ENCODE results near the gene IFNLR1. TPM values are rescaled to one million over a fixed set of nuclear protein-coding genes. Genes with fewer than 3 reads are reported as not detected.
A peak's percentile ranks its signal among the peaks of the same experiment; 100 is the strongest.

IFNLR1 gene
- total and polyA plus RNA-seq, 2 donors (not counting 3 experiments of a cell fraction or from before 2014, with no cell fraction given), result 0.01 TPM; not detected in 1

DNA sequence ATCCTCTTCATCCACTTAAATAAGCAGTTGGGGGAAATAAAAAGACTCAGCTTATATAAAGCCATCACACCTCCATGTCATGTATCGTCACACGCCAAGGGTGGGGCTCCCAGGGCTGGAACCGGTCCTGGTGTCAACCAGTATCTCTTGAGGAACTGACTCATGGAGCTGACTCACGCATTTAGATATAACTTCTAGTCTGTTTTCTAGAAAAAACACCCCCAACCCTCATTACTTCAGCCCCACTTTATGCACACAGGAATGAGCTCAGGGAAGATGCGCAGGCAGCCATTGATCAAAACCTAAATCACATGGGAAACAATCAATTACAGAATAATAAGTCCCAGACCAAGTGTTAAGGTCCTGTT, 37.2 kb downstream of the IFNLR1 start:
- no peak for TF ChIP-seq POLR2AphosphoS5 (IDR thresholded peaks at IDR 0.05; ENCODE audit: insufficient read depth, low read depth, low read length)
- no peak for TF ChIP-seq MYC (IDR thresholded peaks at IDR 0.05; ENCODE audit: low read depth, low read length)
- TF ChIP-seq POLR2A (IDR thresholded peaks at IDR 0.05; ENCODE audit: low read depth, low read length), result no peak
- peak; percentile 86 for TF ChIP-seq FOS (IDR thresholded peaks at IDR 0.05; ENCODE audit: borderline replicate concordance, insufficient read depth, low read length)
- peak; percentile 38 for TF ChIP-seq GATA2 (IDR thresholded peaks at IDR 0.05; ENCODE audit: insufficient read depth, insufficient read length, low read depth, low read length)
- TF ChIP-seq, protein P1, sequence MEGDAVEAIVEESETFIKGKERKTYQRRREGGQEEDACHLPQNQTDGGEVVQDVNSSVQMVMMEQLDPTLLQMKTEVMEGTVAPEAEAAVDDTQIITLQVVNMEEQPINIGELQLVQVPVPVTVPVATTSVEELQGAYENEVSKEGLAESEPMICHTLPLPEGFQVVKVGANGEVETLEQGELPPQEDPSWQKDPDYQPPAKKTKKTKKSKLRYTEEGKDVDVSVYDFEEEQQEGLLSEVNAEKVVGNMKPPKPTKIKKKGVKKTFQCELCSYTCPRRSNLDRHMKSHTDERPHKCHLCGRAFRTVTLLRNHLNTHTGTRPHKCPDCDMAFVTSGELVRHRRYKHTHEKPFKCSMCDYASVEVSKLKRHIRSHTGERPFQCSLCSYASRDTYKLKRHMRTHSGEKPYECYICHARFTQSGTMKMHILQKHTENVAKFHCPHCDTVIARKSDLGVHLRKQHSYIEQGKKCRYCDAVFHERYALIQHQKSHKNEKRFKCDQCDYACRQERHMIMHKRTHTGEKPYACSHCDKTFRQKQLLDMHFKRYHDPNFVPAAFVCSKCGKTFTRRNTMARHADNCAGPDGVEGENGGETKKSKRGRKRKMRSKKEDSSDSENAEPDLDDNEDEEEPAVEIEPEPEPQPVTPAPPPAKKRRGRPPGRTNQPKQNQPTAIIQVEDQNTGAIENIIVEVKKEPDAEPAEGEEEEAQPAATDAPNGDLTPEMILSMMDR (IDR thresholded peaks at IDR 0.05; ENCODE audit: extremely low read depth in 1 of 2, insufficient read depth in 1 of 2, low read depth in 1 of 2, low read length in 2 of 2), result no peak
- TF ChIP-seq MAX (IDR thresholded peaks at IDR 0.05; ENCODE audit: insufficient read depth, insufficient read length), result no peak
- no peak for TF ChIP-seq JUN (IDR thresholded peaks at IDR 0.05; ENCODE audit: borderline replicate concordance, insufficient read depth, insufficient read length, low read depth)
- no peak for TF ChIP-seq EZH2 (IDR thresholded peaks at IDR 0.05; ENCODE audit: borderline replicate concordance, low read depth, low read length, severe bottlenecking)
- Histone ChIP-seq H3K27me3 (ENCODE audit: control insufficient read depth in 2 of 2, insufficient read depth in 2 of 2, low read length in 2 of 2) (peaks cover 11% of the 10 kb centered on the region in 2 experiments), H3K4me2 (ENCODE audit: insufficient read depth, low read length) (peak overlapping the region; percentile 66), H3K9ac (replicated peaks; ENCODE audit: extremely low read depth, insufficient read depth, low read length) (no peak overlapping the region), H3K9me1 (replicated peaks; ENCODE audit: control insufficient read depth, extremely low read depth, insufficient read depth, low read length) (no peaks in the 10 kb centered on the region), H3K4me1 (ENCODE audit: control insufficient read depth, extremely low read depth, insufficient read depth, low read length) (peaks cover 11% of the 10 kb centered on the region), H3K4me3 (replicated peaks in 1 of 3; ENCODE audit: insufficient read depth in 1 of 3, low read depth in 1 of 3, low read length in 3 of 3) (no peak overlapping the region), H3K27ac (ENCODE audit: insufficient read depth, low read depth, low read length) (no peak overlapping the region), H3K36me3 (ENCODE audit: control insufficient read depth in 2 of 2, extremely low read depth in 1 of 2, insufficient read depth in 2 of 2, low read length in 2 of 2) (no peaks in the 10 kb centered on the region), H3K79me2 (ENCODE audit: control insufficient read depth, insufficient read depth, low read length) (no peaks in the 10 kb centered on the region), H4K20me1 (replicated peaks; ENCODE audit: control insufficient read depth, extremely low read depth, insufficient read depth, low read length) (no peaks in the 10 kb centered on the region), H3K9me3 (replicated peaks; ENCODE audit: control insufficient read depth, insufficient read depth, low read length) (no peaks in the 10 kb centered on the region), H2AFZ (ENCODE audit: low read depth, low read length) (peak overlapping the region; percentile 82)
- dilution Hi-C loops (cut with MboI; ENCODE audit: extremely low pct_ligation_motif_present, low sequenced_read_pairs), result no loop called here
- POLR2A ChIA-PET, result interaction anchor here (0.6 kb wide), 1 partner anchor 227 kb away, joined by 5 read pairs; no protein-coding TSS in a partner anchor
- FAIRE-seq (peak; percentile 65), DNase-seq (ENCODE audit: low read depth, low spot score) (peak; percentile 45)
- CTCF ChIA-PET, result interaction anchor here (0.6 to 2.8 kb wide), 48 partner anchors 8 to 493 kb away, joined by 3 to 81 read pairs (median 4); partner anchors contain the start of genes MYOM3 and NIPAL3
- no TSS peak for BruUV-seq (replicated peaks)
- intact Hi-C loops (cut with micrococcal nuclease), result loop anchor here (1.0 to 5.0 kb wide), 3 partner anchors 79 to 437 kb away; no protein-coding TSS in a partner anchor

All from endothelial cell of umbilical vein (primary cell).